H7 (cell line): ENCODE results near the gene NIPAL1. TPM values are rescaled to one million over a fixed set of nuclear protein-coding genes. Genes with fewer than 3 reads are reported as not detected.

ENCODE experiments used
- DNase-seq: peaks from one replicate; pipeline ENCODE4 v3.0.0; 2012
- H3K27me3 ChIP-seq: 2 replicates; pipeline ENCODE4 v1.6.0; 2011; ENCODE audit warnings: mild to moderate bottlenecking, low read length; ENCODE audit not compliant: control insufficient read depth, insufficient read depth
- H3K36me3 ChIP-seq: replicated peaks from 2 replicates; pipeline ENCODE4 v1.5.1; 2011; ENCODE audit warnings: low read length; ENCODE audit not compliant: control insufficient read depth, insufficient read depth
- H3K4me3 ChIP-seq: 2 replicates; pipeline ENCODE4 v1.5.1; 2011; ENCODE audit warnings: low read depth, mild to moderate bottlenecking, control low read depth, low read length, moderate library complexity; ENCODE audit not compliant: insufficient read depth
- total RNA-seq: library from RNA; depleted of rRNA; stranded (reverse); fragments of >200 nt; shearing (Covaris generic); gene quantifications from 2 replicates; pipeline ENCODE4 v1.2.3, GENCODE V29; 2014

Gene NIPAL1
- total RNA-seq, 1 experiment from 2014 or later: 1.7 TPM

GRCh38 chr4:48033825-48034413 lies 17.3 kb downstream of the NIPAL1 start:
- DNase-seq: peak; percentile 45
- H3K4me3 ChIP-seq: no peak overlapping the region
- H3K36me3 ChIP-seq: no peaks in the 10 kb centered on the region
- H3K27me3 ChIP-seq: no peaks in the 10 kb centered on the region

- Histone ChIP-seq H3K36me3 (no peaks in the 10 kb centered on the region), H3K4me3 (no peak overlapping the region), H3K27me3 (no peaks in the 10 kb centered on the region)
- no peak for DNase-seq
Measured at GRCh38 chr4:48035952-48036351, 19.4 kb downstream of the NIPAL1 start.

GRCh38 chr4:48037117-48037462 lies 20.5 kb downstream of the NIPAL1 start:
- DNase-seq: no peak
- H3K4me3 ChIP-seq: no peak overlapping the region
- no peaks in the 10 kb centered on the region for H3K36me3 ChIP-seq

DNA sequence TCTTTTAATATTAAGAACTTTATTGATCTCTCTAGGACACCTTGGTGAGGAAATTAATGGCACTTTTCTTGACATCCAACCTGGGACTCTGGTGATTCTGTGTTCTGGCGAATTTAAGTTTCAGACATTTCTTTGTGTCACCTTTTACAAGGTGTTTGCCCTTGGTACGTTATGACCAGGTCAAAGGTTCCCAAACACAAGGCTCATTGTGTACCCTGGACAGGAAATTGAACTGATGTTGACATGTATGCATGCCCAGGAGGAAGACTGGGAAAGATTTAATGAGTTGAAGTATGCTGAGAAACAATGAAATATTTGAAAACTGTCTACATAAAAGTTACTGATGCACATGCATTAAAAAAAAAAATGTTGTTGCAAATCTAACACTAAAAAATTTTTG lies 22.1 kb downstream of the NIPAL1 start:
- Histone ChIP-seq H3K27me3 (no peaks in the 10 kb centered on the region), H3K4me3 (no peak overlapping the region), H3K36me3 (no peaks in the 10 kb centered on the region)
- no peak for DNase-seq

More at GRCh38 chr4:48037117-48037462, 20.5 kb downstream of the NIPAL1 start:
- H3K27me3 ChIP-seq: no peaks in the 10 kb centered on the region

GRCh38 chr4:48039561-48039960 lies 23.0 kb downstream of the NIPAL1 start:
- DNase-seq: no peak
- Histone ChIP-seq H3K27me3 (no peaks in the 10 kb centered on the region), H3K4me3 (no peak overlapping the region), H3K36me3 (no peaks in the 10 kb centered on the region)

GRCh38 chr4:48041535-48042137 lies 25.1 kb downstream of the NIPAL1 start:
- DNase-seq: no peak
- Histone ChIP-seq H3K27me3 (no peaks in the 10 kb centered on the region), H3K4me3 (no peak overlapping the region), H3K36me3 (no peaks in the 10 kb centered on the region)

DNA sequence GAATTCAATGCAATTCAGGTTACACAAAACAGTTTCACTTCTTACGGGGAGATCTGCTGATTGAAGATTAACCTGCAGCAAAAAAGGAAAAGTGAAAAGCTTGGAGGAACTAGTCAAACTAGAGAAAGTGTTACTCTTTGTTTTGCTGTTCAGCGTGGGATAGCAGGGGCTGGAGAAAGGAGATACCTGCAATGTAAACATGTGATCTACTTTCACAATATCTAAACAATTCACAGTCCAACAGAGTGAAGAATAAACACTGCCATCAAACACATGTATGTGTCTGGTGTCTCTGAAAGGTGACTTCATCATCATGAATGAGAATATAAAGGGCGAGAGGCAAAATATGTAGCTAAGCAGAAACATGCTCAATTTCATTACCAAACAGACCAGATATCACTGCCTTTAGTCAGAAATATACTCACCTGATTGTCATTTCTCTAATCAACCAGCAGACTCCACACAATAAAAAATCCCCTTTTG lies 26.4 kb downstream of the NIPAL1 start:
- Histone ChIP-seq H3K27me3 (no peaks in the 10 kb centered on the region), H3K4me3 (no peak overlapping the region), H3K36me3 (no peaks in the 10 kb centered on the region)
- DNase-seq: no peak

DNA sequence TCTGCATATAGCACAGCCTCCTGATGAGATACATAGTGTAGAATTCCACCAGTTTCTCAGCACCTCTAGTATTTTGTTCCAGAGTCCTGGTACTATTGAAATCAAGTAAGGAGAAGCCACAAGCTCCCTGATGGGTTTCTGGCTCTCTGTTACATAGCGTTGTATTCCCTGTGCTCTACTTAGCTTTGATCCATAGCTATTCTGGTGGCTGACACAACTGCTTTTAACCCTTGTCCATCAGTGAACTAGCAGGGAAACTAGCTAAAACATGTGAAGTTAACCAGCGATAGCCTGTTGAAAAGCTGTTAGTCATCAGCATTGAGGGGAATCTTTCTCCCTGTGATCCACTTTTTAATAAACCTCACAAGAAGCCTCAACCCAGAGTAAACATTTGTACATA lies 26.9 kb downstream of the NIPAL1 start:
- Histone ChIP-seq H3K27me3 (no peaks in the 10 kb centered on the region), H3K4me3 (no peak overlapping the region), H3K36me3 (no peaks in the 10 kb centered on the region)
- no peak for DNase-seq

- Histone ChIP-seq H3K27me3 (no peaks in the 10 kb centered on the region), H3K36me3 (no peaks in the 10 kb centered on the region), H3K4me3 (no peak overlapping the region)
- no peak for DNase-seq
Measured at GRCh38 chr4:48044298-48044697, 27.7 kb downstream of the NIPAL1 start.

- Histone ChIP-seq H3K4me3 (no peak overlapping the region), H3K36me3 (no peaks in the 10 kb centered on the region), H3K27me3 (no peaks in the 10 kb centered on the region)
- DNase-seq: no peak
Measured at GRCh38 chr4:48046059-48046458, 29.5 kb downstream of the NIPAL1 start.

DNA sequence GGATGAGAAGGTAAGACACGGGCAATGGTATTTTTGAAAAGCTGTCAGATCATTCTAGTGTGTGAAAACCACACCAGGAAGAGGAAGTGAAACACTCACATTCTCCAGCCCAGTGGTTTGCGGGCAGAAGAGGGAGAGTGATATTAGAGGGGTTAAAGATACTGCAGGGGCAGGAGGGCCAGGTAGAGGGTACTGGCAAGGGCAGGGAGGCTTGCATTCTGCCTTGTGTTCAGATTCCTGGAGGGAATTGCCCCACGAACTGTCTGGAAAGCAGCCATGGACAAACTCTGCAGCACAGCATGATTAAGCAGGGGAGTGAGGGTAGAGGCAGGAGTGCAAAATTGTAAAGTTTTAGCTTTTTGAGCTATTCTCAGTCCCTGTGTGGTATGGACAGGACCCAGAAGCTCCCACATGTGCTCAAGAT lies 30.9 kb downstream of the NIPAL1 start:
- H3K36me3 ChIP-seq: no peaks in the 10 kb centered on the region
- no peak overlapping the region for H3K4me3 ChIP-seq
- no peak for DNase-seq
- H3K27me3 ChIP-seq: no peaks in the 10 kb centered on the region

DNA sequence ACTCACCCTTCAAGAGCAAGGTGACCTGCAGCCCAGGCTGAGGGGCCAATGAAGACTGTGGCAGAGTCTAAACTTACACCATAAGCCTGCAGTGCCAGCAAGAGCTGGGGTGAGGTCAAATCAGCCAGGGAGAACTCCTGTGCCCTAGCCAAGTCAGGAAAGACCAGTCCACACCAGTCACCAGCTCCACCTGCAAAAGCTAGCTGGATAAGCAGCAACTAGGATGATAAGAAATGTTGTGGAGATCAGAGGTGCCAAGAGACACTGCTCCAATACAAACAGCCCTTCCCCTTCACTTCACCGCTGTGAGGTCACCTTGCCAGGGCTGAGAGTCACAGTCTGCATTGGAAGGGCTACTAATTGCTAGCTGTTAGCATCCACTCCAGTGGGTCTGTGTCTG lies 31.3 kb downstream of the NIPAL1 start:
- Histone ChIP-seq H3K36me3 (no peaks in the 10 kb centered on the region), H3K4me3 (no peak overlapping the region), H3K27me3 (no peaks in the 10 kb centered on the region)
- DNase-seq: no peak

DNA sequence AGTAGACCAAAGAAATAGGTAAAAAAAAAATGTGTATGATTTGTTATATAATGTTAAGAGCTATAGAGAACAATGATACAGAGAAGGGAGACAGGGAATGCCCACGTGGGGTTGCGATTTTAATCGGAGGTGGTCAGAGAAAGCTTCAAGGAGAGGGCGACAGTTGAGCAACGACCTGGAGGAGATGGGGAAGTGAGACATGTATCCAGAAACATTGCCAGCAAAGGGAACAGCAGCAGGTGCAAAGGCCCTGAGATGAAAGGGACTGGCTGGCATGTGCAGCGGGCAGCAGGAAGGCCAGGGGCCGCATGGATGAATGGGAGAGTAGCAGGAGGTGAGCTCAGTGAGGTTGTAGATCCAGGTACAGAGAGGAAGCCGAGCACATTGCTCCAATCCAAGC lies 32.9 kb downstream of the NIPAL1 start:
- no peaks in the 10 kb centered on the region for H3K27me3 ChIP-seq
- H3K4me3 ChIP-seq: no peak overlapping the region
- H3K36me3 ChIP-seq: no peaks in the 10 kb centered on the region
- DNase-seq: no peak

- Histone ChIP-seq H3K36me3 (no peaks in the 10 kb centered on the region), H3K4me3 (no peak overlapping the region), H3K27me3 (no peaks in the 10 kb centered on the region)
- DNase-seq: no peak
Measured at GRCh38 chr4:48051078-48051477, 34.5 kb downstream of the NIPAL1 start.

DNA sequence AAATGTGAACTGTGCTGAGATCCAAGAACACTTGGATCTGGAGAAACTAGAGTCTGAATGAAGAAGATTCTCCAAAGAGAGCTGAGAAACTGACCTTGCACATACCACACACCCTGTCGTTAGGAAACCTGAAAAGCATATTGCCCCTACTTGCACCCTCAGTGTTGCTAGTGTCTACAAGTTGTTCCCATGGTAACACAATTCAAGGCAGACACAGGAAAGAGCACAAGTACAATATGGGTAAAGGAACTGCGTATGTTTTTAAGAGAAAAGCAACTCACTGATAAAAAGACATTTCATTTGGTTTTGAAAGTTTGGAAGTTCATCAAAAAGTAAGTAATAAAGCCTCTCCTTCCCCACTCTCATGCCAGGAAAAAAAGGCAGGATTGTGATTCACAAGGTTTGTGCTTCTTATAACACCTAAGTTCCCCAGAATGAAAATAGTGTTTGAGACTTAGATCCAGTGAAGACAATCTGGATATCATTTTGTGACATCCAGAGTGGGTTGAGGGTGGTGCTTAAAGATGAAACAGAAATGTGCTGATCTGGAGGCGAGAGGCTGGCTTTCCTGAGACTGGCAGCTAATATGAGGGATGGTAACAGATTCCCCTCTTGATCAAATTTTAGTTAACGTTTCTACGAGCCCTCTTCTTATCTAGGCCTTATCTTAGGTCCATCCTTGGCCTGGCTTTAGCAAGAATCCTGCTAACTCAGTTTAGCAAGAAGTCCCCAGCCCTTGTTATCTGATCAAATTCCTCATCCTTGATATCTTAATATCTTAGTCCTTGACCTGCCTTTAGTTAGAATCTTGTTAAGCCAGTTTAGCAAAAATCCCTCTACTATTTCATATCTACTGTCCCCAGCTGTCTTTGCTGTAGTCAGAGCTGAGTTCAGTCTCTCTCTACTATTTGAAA lies 42.3 kb downstream of the NIPAL1 start:
- H3K36me3 ChIP-seq: no peaks in the 10 kb centered on the region
- H3K4me3 ChIP-seq: no peak overlapping the region
- no peak for DNase-seq
- H3K27me3 ChIP-seq: no peaks in the 10 kb centered on the region
